Frontal cortex (tissue), 4 donors: ENCODE data around the gene PARG. TPM values are rescaled to one million over a fixed set of nuclear protein-coding genes. Genes with fewer than 3 reads are reported as not detected.
"Not testable (repeated sequence)": the region's sequence is repeated elsewhere in the genome, so short reads cannot be mapped to it uniquely, and the experiment has no call there.

ENCODE experiments used
- DNase-seq, 2 donors: peaks; one replicate each; pipeline ENCODE4 v3.0.0; 2012; ENCODE audit warnings: low spot score in 2 of 2
- FAIRE-seq: peaks from 2 replicates; lab custom pipeline; 2012; peaks lifted over from hg19 to GRCh38; lab: Jason Lieb, UNC
- total RNA-seq: library from RNA; depleted of rRNA; stranded (reverse); fragments of >200 nt; gene quantifications from one replicate; pipeline ENCODE4 v1.2.3, GENCODE V29; 2014
- donor health status: control.
- donor health status: control.
- donor health status: control.

PARG gene
- total RNA-seq = 129 TPM

DNA sequence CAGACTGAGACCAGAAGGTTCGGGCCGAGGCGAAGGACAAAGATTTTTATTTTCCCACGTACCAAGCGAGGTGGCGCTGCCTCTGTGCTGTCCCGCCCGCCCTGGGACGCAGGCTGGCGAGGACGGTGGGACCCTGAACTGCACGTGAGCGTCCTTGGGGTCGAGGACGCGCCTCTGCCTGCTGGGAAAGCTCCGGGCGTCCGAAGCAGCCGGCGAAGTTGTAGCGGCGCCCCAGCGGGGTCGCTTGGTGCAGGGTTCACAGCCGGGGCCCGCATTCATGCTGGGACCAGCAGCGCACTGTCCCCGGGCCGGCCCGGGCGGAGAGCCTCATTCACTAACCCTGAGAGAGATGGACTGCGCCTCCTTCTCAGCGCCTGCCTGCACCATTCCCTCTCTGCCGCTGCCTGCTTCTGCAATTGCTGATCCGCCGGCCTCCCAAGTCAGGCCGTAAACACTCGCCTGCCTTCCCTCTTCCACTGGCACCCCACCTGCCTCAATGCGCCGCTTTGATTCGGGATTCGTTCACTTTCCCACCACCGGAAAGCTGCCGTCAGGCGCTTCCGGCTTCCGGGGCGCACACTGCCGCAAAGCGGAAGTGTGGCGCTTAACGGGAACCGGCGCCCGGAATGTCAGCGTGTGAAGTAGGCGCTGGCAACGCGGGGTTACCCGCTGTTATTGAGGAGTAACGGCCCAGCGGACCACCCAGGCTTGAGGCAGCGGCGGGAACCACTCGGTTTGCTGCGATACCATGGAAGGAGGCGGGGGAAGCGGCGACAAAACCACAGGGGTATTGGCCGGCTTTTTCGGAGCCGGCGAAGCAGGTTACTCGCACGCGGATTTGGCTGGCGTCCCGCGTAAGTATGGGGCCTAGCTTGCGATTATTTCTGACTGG lies at the start of gene PARG, which contains the start of gene TIMM23B:
Gene PARG (minus strand): TSS at position 581 of the 892 bp plus-strand sequence. CDS start 302 bp downstream, at position 279.
Gene TIMM23B (plus strand): TSS at position 607 of the 892 bp plus-strand sequence. CDS start 142 bp downstream, at position 749.
- DNase-seq = peak; percentile 19 to 23
- not testable (repeated sequence) for FAIRE-seq

GRCh38 chr10:49988376-49988775 lies 46.5 kb upstream of the PARG start, which contains the start of gene AGAP6:
AGAP6 (plus strand) TSS chr10:49988406; CDS start chr10:49988716, 310 bp downstream.
- DNase-seq, FAIRE-seq: not testable (repeated sequence)

DNA sequence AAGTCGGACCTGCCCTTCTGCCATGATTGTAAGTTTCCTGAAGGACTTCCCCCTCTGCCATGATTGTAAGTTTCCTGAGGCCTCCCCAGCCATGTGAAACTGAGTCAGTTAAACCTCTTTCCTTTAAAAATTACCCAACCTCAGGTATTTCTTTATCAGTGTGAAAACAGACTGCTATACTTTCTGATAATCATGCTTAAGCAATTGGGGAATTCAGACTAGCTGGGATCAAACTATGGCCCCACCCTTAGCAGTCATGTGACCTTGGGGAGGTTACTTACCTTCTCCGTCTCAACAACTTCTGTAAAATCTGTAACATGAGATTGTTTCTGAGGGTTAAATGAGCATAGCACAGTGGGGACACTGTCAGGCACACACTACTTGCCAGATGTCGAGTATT lies 45.4 kb upstream of the PARG start:
- not testable (repeated sequence) for DNase-seq, FAIRE-seq

GRCh38 chr10:49977756-49978155 lies 35.9 kb upstream of the PARG start:
- not testable (repeated sequence) for DNase-seq, FAIRE-seq

GRCh38 chr10:49972094-49972493 lies 30.3 kb upstream of the PARG start:
- not testable (repeated sequence) for FAIRE-seq

GRCh38 chr10:49971466-49971865 lies 29.6 kb upstream of the PARG start:
- FAIRE-seq = not testable (repeated sequence)

More at GRCh38 chr10:49972094-49972493, 30.3 kb upstream of the PARG start:
- DNase-seq = not testable (repeated sequence)

GRCh38 chr10:49970331-49970857 lies 28.6 kb upstream of the PARG start:
- FAIRE-seq, DNase-seq: not testable (repeated sequence)

More at GRCh38 chr10:49971466-49971865, 29.6 kb upstream of the PARG start:
- DNase-seq = not testable (repeated sequence)

- not testable (repeated sequence) for FAIRE-seq, DNase-seq
Observed at GRCh38 chr10:49953122-49953521, 11.3 kb upstream of the PARG start.

- not testable (repeated sequence) for DNase-seq, FAIRE-seq
Observed at GRCh38 chr10:49952006-49952405, 10.2 kb upstream of the PARG start.

DNA sequence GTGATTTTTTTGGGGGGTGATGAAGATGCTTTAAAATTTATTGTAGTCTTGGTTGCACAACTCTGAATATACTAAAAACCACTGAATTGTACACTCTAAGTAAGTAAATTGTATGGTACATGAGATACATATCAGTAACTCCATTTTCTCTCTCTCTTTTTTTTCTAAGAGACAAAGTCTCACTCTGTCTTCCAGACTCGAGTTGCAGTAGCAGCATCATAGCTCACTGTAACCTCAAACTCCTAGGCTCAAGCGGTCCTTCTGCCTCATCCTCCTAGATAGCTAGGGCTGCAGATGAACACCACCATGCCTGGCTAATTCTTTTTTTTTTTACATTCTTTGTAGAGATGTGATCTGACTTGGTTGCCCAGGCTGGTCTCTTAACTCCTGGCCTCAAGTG lies 6.9 kb upstream of the PARG start:
- not testable (repeated sequence) for DNase-seq, FAIRE-seq

- FAIRE-seq, DNase-seq: not testable (repeated sequence)
Observed at GRCh38 chr10:49948142-49948541, 6.3 kb upstream of the PARG start.

GRCh38 chr10:49943607-49944006 lies 1.8 kb upstream of the PARG start:
- not testable (repeated sequence) for FAIRE-seq, DNase-seq

- FAIRE-seq, DNase-seq: not testable (repeated sequence)
Observed at GRCh38 chr10:49942339-49942705, 495 bp upstream of the PARG start.

DNA sequence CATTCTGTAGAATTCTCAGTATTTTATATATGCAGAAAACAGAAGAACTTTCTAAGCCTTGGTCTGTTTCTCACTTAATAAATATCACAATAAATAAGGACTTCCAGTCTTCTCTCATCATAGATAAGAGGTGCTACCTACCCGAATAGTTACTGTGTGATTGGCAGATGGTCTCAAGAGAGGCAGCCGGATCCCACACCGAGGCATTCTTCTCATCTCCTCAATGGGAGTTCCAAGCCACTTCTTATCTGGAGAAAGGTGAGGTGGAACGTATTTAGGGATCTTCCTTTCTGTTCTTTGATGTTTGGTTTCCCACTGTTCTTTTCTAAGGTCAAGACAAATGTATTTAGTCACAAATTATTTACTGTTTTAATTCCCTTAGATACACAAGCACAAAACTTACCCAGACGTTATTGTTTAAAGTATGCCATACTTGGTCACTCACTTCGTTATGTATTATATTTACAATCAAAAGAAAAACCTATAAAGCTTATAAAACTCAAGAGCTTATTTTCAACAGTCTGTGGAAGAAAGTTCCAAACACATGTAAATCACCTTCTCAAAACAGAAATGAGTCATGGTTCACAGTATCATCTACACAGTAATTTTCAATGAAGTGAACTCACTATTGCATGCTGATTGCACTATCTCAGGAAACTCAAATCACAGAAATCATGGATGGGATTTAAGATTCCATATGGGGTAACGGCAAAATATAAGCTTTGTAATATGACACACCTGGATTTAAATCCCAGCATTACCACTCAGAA lies 9.7 kb downstream of the PARG start:
- DNase-seq, FAIRE-seq: not testable (repeated sequence)

DNA sequence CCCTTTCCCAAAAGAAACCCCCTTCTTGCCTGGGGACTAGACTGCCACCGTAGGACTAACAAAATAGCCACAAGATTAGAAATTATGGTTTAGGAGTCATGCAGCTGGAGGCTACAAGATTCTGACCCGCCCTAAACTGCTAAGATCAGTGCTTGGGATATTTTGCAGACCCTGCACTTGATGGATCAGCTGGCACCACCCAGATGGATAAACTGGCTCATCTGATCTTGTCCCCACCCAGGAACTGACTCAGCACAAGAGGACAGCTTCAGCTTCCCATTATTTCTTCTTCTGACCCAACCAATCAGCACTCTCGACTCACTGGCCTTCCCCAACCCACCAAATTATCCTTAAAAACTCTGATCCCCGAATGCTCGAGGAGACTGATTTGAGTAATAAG lies 10.6 kb downstream of the PARG start:
- not testable (repeated sequence) for FAIRE-seq, DNase-seq

GRCh38 chr10:49923572-49923971 lies 18.3 kb downstream of the PARG start:
- not testable (repeated sequence) for DNase-seq, FAIRE-seq

DNA sequence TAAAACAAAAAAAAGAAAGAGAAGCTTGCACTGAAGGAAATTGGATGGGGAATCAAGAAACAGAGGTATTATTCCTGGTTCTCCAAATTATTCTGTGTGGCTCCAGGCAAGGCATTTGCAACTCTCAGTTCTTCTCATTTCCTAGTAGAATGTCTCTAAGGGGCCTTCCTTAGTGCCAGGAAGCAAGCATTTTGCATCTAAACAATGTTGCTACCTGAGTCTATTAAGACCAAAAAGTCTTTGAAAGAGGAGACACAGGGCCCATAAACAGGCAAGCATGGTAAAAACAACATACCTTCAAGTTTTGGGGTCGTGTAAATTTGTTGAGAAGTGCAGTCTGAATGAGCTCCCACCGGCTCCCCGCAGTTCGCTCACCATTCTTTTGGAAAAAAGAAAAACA lies 19.8 kb downstream of the PARG start:
- not testable (repeated sequence) for FAIRE-seq, DNase-seq

DNA sequence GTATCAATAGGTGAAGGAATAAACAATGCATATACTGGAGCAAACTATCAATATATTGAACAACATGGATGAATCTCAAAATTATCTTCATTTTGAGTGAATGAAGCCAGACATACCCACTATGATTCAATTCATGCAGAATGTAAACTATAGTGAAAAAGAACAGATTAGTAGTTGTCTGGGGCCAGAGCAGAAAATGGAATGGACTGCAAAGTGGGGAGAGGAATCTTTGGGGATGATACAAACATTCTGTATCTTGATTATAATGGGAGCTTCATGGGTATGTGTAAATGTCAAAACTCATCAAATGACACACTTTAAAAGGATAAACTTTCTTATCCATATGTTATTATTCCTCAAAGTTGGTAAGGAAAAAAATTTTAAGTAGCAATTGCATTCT lies 23.9 kb downstream of the PARG start:
- FAIRE-seq, DNase-seq: not testable (repeated sequence)

DNA sequence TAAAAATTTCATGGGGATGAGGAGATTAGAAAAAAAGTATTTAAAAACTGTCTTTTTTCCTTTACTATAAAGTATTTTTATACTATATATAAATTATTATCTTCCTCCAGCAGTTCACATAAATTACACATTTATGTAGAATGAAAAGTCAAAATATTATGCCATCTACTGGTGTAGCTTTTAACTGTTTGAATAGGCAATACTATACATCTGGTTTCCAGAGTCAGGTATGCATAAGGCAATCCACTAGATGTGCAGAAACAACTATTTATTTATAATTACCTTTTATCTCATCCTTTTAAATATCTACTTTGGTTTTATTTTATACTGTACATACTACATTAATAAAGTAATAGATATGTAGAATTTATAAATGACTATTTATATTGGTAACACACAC lies 25.4 kb downstream of the PARG start:
- not testable (repeated sequence) for DNase-seq, FAIRE-seq

DNA sequence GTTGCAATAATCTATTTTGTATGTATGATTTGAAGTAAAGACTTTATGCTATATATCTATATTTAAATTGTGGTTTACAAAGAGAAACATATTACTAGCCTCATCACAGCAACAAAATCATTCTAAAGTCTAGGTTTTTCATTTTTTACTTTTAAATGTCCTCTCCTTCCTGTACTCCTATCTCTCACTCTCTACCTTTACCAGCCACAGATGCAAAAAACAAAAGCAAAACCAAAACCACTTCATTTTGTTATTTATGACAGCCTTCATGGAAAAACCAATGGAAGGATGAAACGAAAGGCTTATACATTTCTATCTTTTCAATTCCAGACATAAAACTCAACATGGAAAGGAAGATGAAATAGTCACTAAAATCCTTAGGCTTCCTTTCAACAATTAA lies 31.5 kb downstream of the PARG start:
- DNase-seq = not testable (repeated sequence)

More for the DNA sequence above, 31.5 kb downstream of the PARG start:
- peak; percentile 24 for FAIRE-seq
